Rectal smooth muscle tissue (tissue), 1 donor: ENCODE results near the gene MGME1.

Source experiments
- H3K27ac ChIP-seq: one replicate; pipeline ENCODE4 v1.7.0; 2013; ENCODE audit warnings: low read depth, low read length, inconsistent platforms
- H3K27me3 ChIP-seq: one replicate; pipeline ENCODE4 v1.7.0; 2013; ENCODE audit warnings: low read length; ENCODE audit not compliant: control insufficient read depth, insufficient read depth
- H3K36me3 ChIP-seq: one replicate; pipeline ENCODE4 v1.7.0; 2013; ENCODE audit warnings: low read length; ENCODE audit not compliant: control insufficient read depth, insufficient read depth
- H3K4me1 ChIP-seq: one replicate; pipeline ENCODE4 v1.7.0; 2013; ENCODE audit warnings: low read length; ENCODE audit not compliant: control insufficient read depth, insufficient read depth
- H3K4me3 ChIP-seq: one replicate; pipeline ENCODE4 v1.7.0; 2013; ENCODE audit warnings: low read length
- H3K9ac ChIP-seq: one replicate; pipeline ENCODE4 v1.7.0; 2013; ENCODE audit warnings: low read length

The MGME1 gene

GRCh38 chr20:17992847-17993513 is 24.2 kb downstream of the MGME1 start:
- no peaks in the 10 kb centered on the region for H3K27me3 ChIP-seq
- no peak overlapping the region for H3K27ac ChIP-seq
- H3K4me3 ChIP-seq = no peak overlapping the region
- H3K36me3 ChIP-seq = no peaks in the 10 kb centered on the region
- H3K9ac ChIP-seq = no peak overlapping the region
- no peaks in the 10 kb centered on the region for H3K4me1 ChIP-seq

GRCh38 chr20:17993546-17993945 is 24.7 kb downstream of the MGME1 start:
- Histone ChIP-seq H3K27ac (no peak overlapping the region), H3K4me1 (no peaks in the 10 kb centered on the region)

GRCh38 chr20:17995967-17996819 is 27.4 kb downstream of the MGME1 start:
- Histone ChIP-seq H3K4me3 (peak overlapping the region; percentile 0), H3K27me3 (no peaks in the 10 kb centered on the region), H3K27ac (no peak overlapping the region), H3K36me3 (no peaks in the 10 kb centered on the region), H3K9ac (no peak overlapping the region), H3K4me1 (no peaks in the 10 kb centered on the region)

More at GRCh38 chr20:17993546-17993945, 24.7 kb downstream of the MGME1 start:
- no peak overlapping the region for H3K4me3 ChIP-seq
- H3K27me3 ChIP-seq = no peaks in the 10 kb centered on the region
- H3K36me3 ChIP-seq = no peaks in the 10 kb centered on the region
- no peak overlapping the region for H3K9ac ChIP-seq

GRCh38 chr20:17998446-17998845 is 29.6 kb downstream of the MGME1 start:
- H3K4me1 ChIP-seq = no peaks in the 10 kb centered on the region
- H3K27ac ChIP-seq = no peak overlapping the region
- no peak overlapping the region for H3K4me3 ChIP-seq
- H3K27me3 ChIP-seq = no peaks in the 10 kb centered on the region
- H3K36me3 ChIP-seq = no peaks in the 10 kb centered on the region
- no peak overlapping the region for H3K9ac ChIP-seq

GRCh38 chr20:17999566-17999965 is 30.7 kb downstream of the MGME1 start:
- no peaks in the 10 kb centered on the region for H3K4me1 ChIP-seq
- no peaks in the 10 kb centered on the region for H3K36me3 ChIP-seq
- no peak overlapping the region for H3K27ac ChIP-seq
- no peaks in the 10 kb centered on the region for H3K27me3 ChIP-seq
- H3K9ac ChIP-seq = no peak overlapping the region
- no peak overlapping the region for H3K4me3 ChIP-seq

GRCh38 chr20:18001131-18001921 is 32.5 kb downstream of the MGME1 start:
- Histone ChIP-seq H3K36me3 (no peaks in the 10 kb centered on the region), H3K4me3 (no peak overlapping the region), H3K27ac (no peak overlapping the region), H3K4me1 (no peaks in the 10 kb centered on the region), H3K27me3 (no peaks in the 10 kb centered on the region), H3K9ac (no peak overlapping the region)

- peak overlapping the region; percentile 6 for H3K9ac ChIP-seq
Observed at GRCh38 chr20:18003897-18004296, 35.1 kb downstream of the MGME1 start.

GRCh38 chr20:18004384-18005031 is 35.7 kb downstream of the MGME1 start:
- H3K27me3 ChIP-seq = no peaks in the 10 kb centered on the region
- H3K4me1 ChIP-seq = peaks cover 8% of the 10 kb centered on the region
- H3K27ac ChIP-seq = no peak overlapping the region
- no peak overlapping the region for H3K4me3 ChIP-seq
- H3K36me3 ChIP-seq = no peaks in the 10 kb centered on the region
- peak overlapping the region; percentile 6 for H3K9ac ChIP-seq

More at GRCh38 chr20:18003897-18004296, 35.1 kb downstream of the MGME1 start:
- Histone ChIP-seq H3K27me3 (no peaks in the 10 kb centered on the region), H3K36me3 (no peaks in the 10 kb centered on the region), H3K4me3 (no peak overlapping the region), H3K27ac (no peak overlapping the region), H3K4me1 (peaks cover 8% of the 10 kb centered on the region)

- Histone ChIP-seq H3K36me3 (no peaks in the 10 kb centered on the region), H3K4me3 (no peak overlapping the region), H3K4me1 (peaks cover 8% of the 10 kb centered on the region), H3K27ac (no peak overlapping the region), H3K9ac (no peak overlapping the region), H3K27me3 (no peaks in the 10 kb centered on the region)
Observed at GRCh38 chr20:18005170-18005989, 36.6 kb downstream of the MGME1 start.

GRCh38 chr20:18005990-18006364 is 37.2 kb downstream of the MGME1 start:
- Histone ChIP-seq H3K36me3 (no peaks in the 10 kb centered on the region), H3K27ac (no peak overlapping the region), H3K4me1 (peaks cover 8% of the 10 kb centered on the region), H3K27me3 (no peaks in the 10 kb centered on the region), H3K4me3 (no peak overlapping the region), H3K9ac (no peak overlapping the region)

GRCh38 chr20:18006684-18007083 is 37.9 kb downstream of the MGME1 start:
- no peak overlapping the region for H3K27ac ChIP-seq
- H3K4me1 ChIP-seq = peaks cover 8% of the 10 kb centered on the region
- H3K4me3 ChIP-seq = no peak overlapping the region
- no peak overlapping the region for H3K9ac ChIP-seq
- H3K36me3 ChIP-seq = no peaks in the 10 kb centered on the region
- no peaks in the 10 kb centered on the region for H3K27me3 ChIP-seq
